HG03139 (cell line): Measurements from ENCODE around the gene SKP2.
"Not testable (repeated sequence)": the region's sequence is repeated elsewhere in the genome, so short reads cannot be mapped to it uniquely, and the experiment has no call there.

Experiments used
- ATAC-seq: cut with Tn5 transposase; IDR thresholded peaks from one replicate; pipeline ENCODE4 v1.9.1; 2021; ENCODE audit not compliant: unreplicated experiment

SKP2 gene

GRCh38 chr5:36156121-36156601 lies 4.2 kb downstream of the SKP2 start:
- ATAC-seq: no peak

DNA sequence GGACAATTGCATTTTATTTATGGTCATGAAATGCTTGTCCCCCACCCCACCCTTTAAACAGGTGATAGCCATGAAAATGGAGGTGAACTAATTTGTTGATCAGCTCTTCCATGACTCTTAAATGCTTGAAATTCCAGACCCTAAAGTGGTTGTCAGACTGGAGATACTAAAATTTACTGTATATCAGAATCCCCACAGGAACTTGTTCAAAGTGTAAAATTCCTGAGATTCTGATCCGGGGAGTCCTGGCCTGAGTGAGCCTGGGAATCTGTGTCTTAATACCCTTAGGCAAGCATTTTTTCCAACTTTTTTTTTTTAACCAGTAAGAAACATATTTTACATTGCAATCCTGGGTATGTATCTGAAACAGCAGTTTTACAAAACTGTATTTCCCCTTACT lies 4.7 kb downstream of the SKP2 start:
- no peak for ATAC-seq

- no peak for ATAC-seq
Observed at GRCh38 chr5:36158144-36158543, 6.2 kb downstream of the SKP2 start.

DNA sequence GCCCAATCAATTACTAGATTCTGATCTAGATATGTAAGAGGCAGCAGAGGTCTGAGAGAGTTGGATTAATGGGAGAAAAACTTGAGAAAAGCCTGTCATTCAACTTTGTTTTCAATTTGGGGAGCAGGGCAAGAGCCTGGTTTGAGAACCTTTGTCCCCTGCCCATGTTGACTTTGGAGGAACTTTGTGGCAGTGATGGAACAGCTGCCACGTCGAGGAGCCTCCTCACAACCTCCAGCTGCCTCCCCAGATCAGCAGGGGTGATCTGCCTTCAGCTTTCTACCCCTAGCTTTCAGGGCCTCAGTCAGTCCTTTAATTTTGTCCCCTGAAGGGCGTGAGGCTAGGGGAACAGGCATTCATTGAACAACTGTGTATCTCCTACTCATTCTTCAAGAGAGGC lies 8.7 kb downstream of the SKP2 start:
- ATAC-seq: no peak

DNA sequence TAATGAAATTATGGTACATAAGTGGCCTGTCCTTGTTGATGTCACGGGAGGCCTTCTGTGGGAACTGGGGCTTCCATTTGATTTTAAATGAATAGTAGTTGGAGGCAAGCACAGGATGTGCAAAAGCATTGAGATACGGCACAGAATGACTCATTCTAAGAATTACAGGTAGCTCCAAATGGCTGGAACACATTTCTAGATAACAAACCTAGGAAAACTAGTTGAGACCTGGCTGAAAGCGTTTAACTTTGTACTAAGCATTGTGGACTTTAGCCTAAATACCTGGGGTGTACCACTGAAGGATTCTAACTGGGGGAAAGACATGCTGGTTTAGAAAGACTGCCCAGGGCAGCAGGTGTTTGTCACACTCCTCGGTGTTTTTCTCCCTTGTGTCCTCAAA lies 9.4 kb downstream of the SKP2 start:
- no peak for ATAC-seq

DNA sequence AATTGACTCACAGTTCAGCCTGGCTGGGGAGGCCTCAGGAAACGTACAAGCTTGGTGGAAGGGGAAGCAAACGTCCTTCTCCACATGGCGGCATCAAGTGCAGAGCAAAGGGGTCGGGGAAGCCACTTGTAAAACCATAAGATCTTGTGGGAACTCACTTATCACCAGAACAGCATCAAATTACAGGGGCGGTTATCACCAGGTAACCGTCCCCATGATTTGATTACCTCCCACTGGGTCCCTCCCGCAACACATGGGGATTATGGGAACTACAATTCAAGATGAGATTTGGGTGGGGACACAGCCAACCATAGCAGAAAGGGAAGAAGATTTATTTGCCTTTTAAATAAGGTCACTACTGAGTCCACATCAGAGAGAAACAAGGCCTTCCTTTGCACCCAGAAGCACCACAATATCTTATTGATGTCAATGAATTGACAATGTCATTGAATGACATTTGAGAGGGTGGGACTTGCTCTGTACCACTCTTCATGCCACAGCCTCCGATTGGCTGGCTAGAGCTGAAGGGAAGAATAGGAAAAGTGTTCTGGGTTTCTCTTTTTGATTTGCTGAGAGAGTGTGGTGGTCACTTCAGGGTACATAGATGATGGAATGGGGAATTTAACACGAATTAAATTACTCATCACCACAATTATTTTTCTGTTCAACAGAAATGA lies 11.0 kb downstream of the SKP2 start:
- no peak for ATAC-seq

GRCh38 chr5:36164461-36164860 lies 12.6 kb downstream of the SKP2 start:
- ATAC-seq: no peak

DNA sequence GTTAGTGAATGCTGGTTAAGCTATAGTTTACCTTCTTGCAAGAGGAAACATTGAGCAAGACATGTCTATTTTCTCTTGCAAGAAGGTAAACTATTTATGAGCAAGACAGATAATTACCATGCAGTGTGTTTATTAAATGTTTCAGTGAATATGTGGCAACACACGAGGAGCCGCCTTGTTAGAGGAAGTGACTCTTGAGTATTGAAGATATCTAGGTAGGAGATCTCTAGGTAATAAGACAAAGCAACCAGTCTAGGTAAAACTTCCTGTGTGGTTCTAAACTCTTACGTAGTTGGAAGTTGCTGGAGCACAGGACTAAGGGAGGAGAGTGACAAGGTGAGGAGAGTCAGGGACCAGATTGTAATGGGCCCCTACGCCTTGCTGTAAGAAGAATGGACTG lies 16.8 kb downstream of the SKP2 start:
- no peak for ATAC-seq

GRCh38 chr5:36170832-36171424 lies 19.0 kb downstream of the SKP2 start:
- no peak for ATAC-seq

- ATAC-seq: no peak
Observed at GRCh38 chr5:36172599-36172998, 20.7 kb downstream of the SKP2 start.

DNA sequence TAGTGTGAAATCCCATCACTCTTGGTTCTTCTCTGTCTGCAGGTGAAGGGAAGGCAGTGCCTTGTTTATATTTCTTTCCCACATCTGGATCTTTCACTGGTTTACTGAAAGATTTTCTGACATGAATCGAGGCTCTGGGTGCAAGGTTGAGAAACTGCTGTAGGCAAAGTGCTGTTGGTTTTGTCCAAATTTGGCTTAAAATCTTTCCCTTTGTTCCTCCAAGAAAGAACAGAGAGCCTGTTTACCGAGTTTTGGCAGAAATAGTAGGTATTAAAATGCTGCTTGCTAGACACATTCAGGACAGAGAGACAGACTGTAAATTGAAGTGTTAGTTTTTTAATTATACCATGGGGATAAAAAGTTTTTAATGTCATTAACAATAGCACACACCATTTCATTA lies 21.5 kb downstream of the SKP2 start:
- no peak for ATAC-seq

DNA sequence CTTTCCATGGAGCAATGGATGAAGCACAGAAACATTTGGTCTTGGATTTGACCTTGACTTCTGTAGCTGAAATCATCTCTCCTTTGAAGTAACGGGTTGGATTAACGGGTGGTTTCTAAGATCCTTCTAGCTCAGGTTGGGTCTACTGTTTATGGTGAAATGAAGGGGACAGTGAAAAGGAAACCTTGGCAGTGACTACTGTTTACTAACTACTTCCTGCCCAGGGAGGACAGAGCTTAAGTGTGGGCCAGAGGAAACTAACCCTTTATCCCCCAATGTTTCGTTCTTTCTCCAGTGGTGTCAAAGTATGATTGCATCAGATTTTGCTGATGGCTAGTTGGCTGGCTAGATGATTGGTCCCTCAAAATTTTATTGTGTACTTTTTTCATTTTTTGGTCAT lies 22.2 kb downstream of the SKP2 start:
- no peak for ATAC-seq

DNA sequence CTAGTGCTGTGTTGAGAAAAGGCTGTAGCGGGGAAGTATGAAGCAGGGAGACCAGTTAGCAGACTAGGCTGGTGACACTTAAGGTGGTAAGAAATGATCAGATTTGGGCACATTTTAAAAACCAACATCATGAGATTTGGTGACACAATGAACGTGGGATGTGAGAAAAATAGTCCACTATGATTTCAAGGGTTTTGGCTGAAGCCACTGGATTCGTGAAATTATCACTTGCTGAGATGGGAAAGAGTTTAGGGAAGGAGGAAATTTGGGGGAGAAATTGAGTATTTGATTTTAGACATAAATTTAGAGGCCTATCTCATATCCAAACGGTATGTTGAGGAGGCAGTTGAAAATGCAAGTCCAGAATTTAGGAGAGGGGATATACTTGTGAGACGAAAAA lies 23.1 kb downstream of the SKP2 start:
- no peak for ATAC-seq

- peak; percentile 95 for ATAC-seq
Observed at GRCh38 chr5:36177154-36177553, 25.2 kb downstream of the SKP2 start.

- no peak for ATAC-seq
Observed at GRCh38 chr5:36177715-36178523, 26.0 kb downstream of the SKP2 start.

- no peak for ATAC-seq
Observed at GRCh38 chr5:36178524-36178890, 26.6 kb downstream of the SKP2 start.

DNA sequence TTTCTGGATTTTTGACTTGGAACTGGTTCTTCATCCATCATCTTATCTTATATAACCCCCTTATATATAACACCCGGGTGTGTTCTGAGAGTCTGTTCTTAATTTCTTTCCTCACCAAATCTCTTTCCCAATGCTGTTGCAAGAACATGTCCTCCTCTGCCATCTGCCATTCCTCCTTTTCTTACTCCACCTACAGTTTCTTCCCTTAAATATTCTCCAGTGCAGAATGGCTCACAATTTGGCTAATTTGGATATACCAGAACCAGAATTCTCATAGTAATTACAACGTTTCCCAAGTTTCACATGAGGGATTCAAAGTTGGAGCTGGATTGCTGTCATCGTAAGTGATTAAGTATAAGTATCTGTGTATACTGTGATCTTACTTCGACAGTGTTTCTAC lies 28.0 kb downstream of the SKP2 start:
- no peak for ATAC-seq

GRCh38 chr5:36180556-36181350 lies 28.8 kb downstream of the SKP2 start:
- ATAC-seq: no peak

DNA sequence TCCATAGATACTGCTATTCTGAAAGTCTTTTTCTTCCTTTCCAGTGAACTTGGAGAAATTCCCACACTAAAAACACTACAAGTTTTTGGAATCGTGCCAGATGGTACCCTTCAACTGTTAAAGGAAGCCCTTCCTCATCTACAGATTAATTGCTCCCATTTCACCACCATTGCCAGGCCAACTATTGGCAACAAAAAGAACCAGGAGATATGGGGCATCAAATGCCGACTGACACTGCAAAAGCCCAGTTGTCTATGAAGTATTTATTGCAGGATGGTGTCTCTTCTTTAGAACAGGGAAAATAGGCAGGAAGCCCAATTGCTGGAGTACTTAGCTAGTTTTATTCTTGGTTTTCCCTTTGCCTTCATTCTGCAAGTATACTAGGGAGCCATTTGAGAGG lies 29.9 kb downstream of the SKP2 start:
- ATAC-seq: no peak

DNA sequence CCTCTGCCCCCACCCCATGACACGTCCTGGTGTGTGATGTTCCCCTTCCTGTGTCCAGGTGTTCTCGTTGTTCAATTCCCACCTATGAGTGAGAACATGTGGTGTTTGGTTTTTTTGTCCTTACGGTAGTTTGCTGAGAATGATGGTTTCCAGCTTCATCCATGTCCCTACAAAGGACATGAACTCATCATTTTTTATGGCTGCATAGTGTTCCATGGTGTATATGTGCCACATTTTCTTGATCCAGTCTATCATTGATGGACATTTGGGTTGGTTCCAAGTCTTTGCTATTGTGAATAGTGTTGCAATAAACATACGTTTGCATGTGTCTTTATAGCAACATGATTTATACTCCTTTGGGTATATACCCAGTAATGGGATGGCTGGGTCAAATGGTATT lies 32.5 kb downstream of the SKP2 start:
- not testable (repeated sequence) for ATAC-seq

GRCh38 chr5:36193746-36194145 lies 41.8 kb downstream of the SKP2 start:
- ATAC-seq: no peak
